HepG2 (cell line): ENCODE results near the gene CHST11. TPM values are rescaled to one million over a fixed set of nuclear protein-coding genes. Genes with fewer than 3 reads are reported as not detected.

Source experiments
- ATAC-seq: fragments of 200-7000 bp; cut with Tn5 transposase; 3 replicates; pipeline ENCODE4 v1.9.1; 2020; ENCODE audit warnings: mild to moderate bottlenecking, moderate library complexity
- BruUV-seq: library from RNA; stranded (reverse); fragments of 400-500 nt; replicated peaks from 2 replicates; lab custom pipeline; 2021; lab: Mats Ljungman, UMichigan
- CTCF ChIA-PET: fragments of 300-600 bp; formaldehyde crosslinking; extraction: SDS; loops from one replicate; lab custom pipeline; 2021; ENCODE audit warnings: low total read pairs, inconsistent platforms, low intra/inter-chr PET ratio; lab: Yijun Ruan, JAX
- POLR2A ChIA-PET: fragments of 350-600 bp; sonication (Branson Sonifier 250); formaldehyde crosslinking; loops from one replicate; lab custom pipeline; 2020; ENCODE audit warnings: antibody characterized with exemption, inconsistent platforms; lab: Yijun Ruan, JAX
- DNase-seq: peaks from one replicate; pipeline ENCODE4 v3.0.0-alpha.2; 2015; ENCODE audit warnings: low spot score
- FAIRE-seq: peaks from 3 replicates; lab custom pipeline; 2011; peaks lifted over from hg19 to GRCh38; lab: Jason Lieb, UNC
- H2AFZ ChIP-seq: one replicate; pipeline ENCODE4 v1.6.1; 2011; ENCODE audit warnings: low read length, inconsistent platforms
- H3K27ac ChIP-seq: fragments of 300-600 bp; 3 replicates; pipeline ENCODE4 v1.8.0; 2011; ENCODE audit warnings: mixed run types, mild to moderate bottlenecking, mixed read lengths, low read length, inconsistent platforms; ENCODE audit not compliant: insufficient read depth; ENCODE audit errors: extremely low read length
- H3K27me3 ChIP-seq, 2 experiments: fragments of 200-600 bp in 1 of 2; 2 replicates in 1 of 2; 3 replicates in 1 of 2; pipeline versions ENCODE4 v1.6.0 to v1.8.0; 2011; ENCODE audit warnings: low read length in 2 of 2, mild to moderate bottlenecking in 2 of 2, moderate library complexity in 2 of 2, inconsistent platforms in 1 of 2; ENCODE audit not compliant: insufficient read depth in 2 of 2, control insufficient read depth in 1 of 2
- H3K36me3 ChIP-seq, 2 experiments: fragments of 200-600 bp in 1 of 2; replicated peaks in 1 of 2; 2 replicates in 1 of 2; 3 replicates in 1 of 2; pipeline versions ENCODE4 v1.5.1 to v1.8.0; 2011; ENCODE audit warnings: low read length in 2 of 2, inconsistent platforms in 1 of 2; ENCODE audit not compliant: insufficient read depth in 2 of 2, control insufficient read depth in 1 of 2
- H3K4me1 ChIP-seq: 2 replicates; pipeline ENCODE4 v1.5.1; 2012; ENCODE audit warnings: low read length, inconsistent platforms; ENCODE audit not compliant: insufficient read depth
- H3K4me2 ChIP-seq: 2 replicates; pipeline ENCODE4 v1.6.0; 2011; ENCODE audit warnings: low read depth, low read length, inconsistent platforms
- H3K4me3 ChIP-seq, 3 experiments: fragments of 200-600 bp in 1 of 3; sonication (generic), shearing (Covaris generic) in 1 of 3; replicated peaks in 1 of 3; 2 replicates each; pipeline ENCODE4 v1.5.1; 2011 to 2016; ENCODE audit warnings: low read length in 3 of 3, inconsistent platforms in 2 of 3, low read depth in 2 of 3, mild to moderate bottlenecking in 2 of 3, control low read depth in 1 of 3, mixed read lengths in 1 of 3; ENCODE audit not compliant: insufficient read depth in 1 of 3
- H3K79me2 ChIP-seq: one replicate; pipeline ENCODE4 v1.6.1; 2011; ENCODE audit warnings: low read length, inconsistent platforms; ENCODE audit not compliant: insufficient read depth
- H3K9ac ChIP-seq: 2 replicates; pipeline ENCODE4 v1.6.0; 2011; ENCODE audit warnings: mild to moderate bottlenecking, low read depth, low read length, inconsistent platforms; ENCODE audit not compliant: insufficient read depth
- H3K9me3 ChIP-seq: 2 replicates; pipeline ENCODE4 v1.5.1; 2012; ENCODE audit warnings: mild to moderate bottlenecking, low read length
- H4K20me1 ChIP-seq: 2 replicates; pipeline ENCODE4 v1.6.0; 2011; ENCODE audit warnings: inconsistent platforms, mild to moderate bottlenecking, low read length, moderate library complexity; ENCODE audit not compliant: insufficient read depth
- EEA1 ChIP-seq: sonication (generic); formaldehyde crosslinking; IDR thresholded peaks from 2 replicates; pipeline ENCODE4 v1.5.1; 2020; ENCODE audit warnings: mild to moderate bottlenecking, missing genetic modification reagents, borderline replicate concordance
- HMG20A ChIP-seq: IDR thresholded peaks from 2 replicates; pipeline ENCODE4 v1.6.1; 2016; ENCODE audit warnings: borderline replicate concordance
- JARID2 ChIP-seq: sonication (generic); formaldehyde crosslinking; IDR thresholded peaks from 2 replicates; pipeline ENCODE4 v1.8.1; 2023; ENCODE audit warnings: missing genetic modification reagents, inconsistent platforms; ENCODE audit not compliant: insufficient replicate concordance
- KDM5A ChIP-seq: fragments of 200-600 bp; sonication (generic); IDR thresholded peaks from 2 replicates; pipeline ENCODE4 v1.7.0; 2018; ENCODE audit warnings: antibody characterized with exemption, mild to moderate bottlenecking, low read length, borderline replicate concordance
- MBNL3 ChIP-seq: fragments of 250-450 bp; sonication (Bioruptor Pico); conservative IDR thresholded peaks from 2 replicates; pipeline ENCODE4 v1.8.0; 2022; ENCODE audit warnings: mild to moderate bottlenecking, inconsistent platforms
- MYC ChIP-seq: sonication (generic); formaldehyde crosslinking; IDR thresholded peaks from 2 replicates; pipeline ENCODE4 v1.9.0; 2021; ENCODE audit warnings: missing genetic modification reagents, borderline replicate concordance
- WIZ ChIP-seq: sonication (generic); formaldehyde crosslinking; IDR thresholded peaks from 2 replicates; pipeline ENCODE4 v1.5.1; 2020; ENCODE audit warnings: mild to moderate bottlenecking, missing genetic modification reagents
- ZNF160 ChIP-seq: sonication (generic); formaldehyde crosslinking; IDR thresholded peaks from 2 replicates; pipeline ENCODE4 v1.8.0; 2022; ENCODE audit warnings: mild to moderate bottlenecking, inconsistent platforms, missing genetic modification reagents
- WGBS: methylation state at CpG from one replicate; pipeline ENCODE4 v1.1.6; 2017; ENCODE audit warnings: low lambda C conversion rate; 5-methylcytosine and 5-hydroxymethylcytosine counted together
- in situ Hi-C: cut with HindIII; loops from 2 replicates; pipeline ENCODE4 v1.10.0; 2017; ENCODE audit warnings: low pct_unique_long_range_greater_than_20kb; ENCODE audit not compliant: extremely low pct_ligation_motif_present
- intact Hi-C: fragments of 100-400 bp; cut with micrococcal nuclease; formaldehyde crosslinking; loops from one replicate; pipeline ENCODE4 v1.10.0; 2022; ENCODE audit not compliant: unreplicated experiment
- polyA plus RNA-seq, 8 experiments: library from polyadenylated mRNA; depleted of rRNA in 3 of 8; stranded (reverse) in 7 of 8; unstranded in 1 of 8; fragments of >200 nt; fragmentation: Illumina TruSeq in 4 of 8; extraction: Trizol in 4 of 8; gene quantifications; 2 replicates each; pipeline versions ENCODE4 v1.2.1 to v1.2.3, GENCODE V29; 2011 to 2016; ENCODE audit warnings: low read depth in 4 of 8, missing spikeins in 1 of 8, mixed read lengths in 1 of 8; ENCODE audit not compliant: insufficient read depth in 1 of 8
- total RNA-seq, 5 experiments: library from RNA; depleted of rRNA; stranded (reverse); fragments of >200 nt; fragmentation: Illumina TruSeq; extraction: Trizol; gene quantifications; 2 replicates each; pipeline ENCODE4 v1.2.3, GENCODE V29; 2016; ENCODE audit warnings: low read depth in 1 of 5
- TF ChIP-seq, protein P1 (sequence below): sonication (generic); formaldehyde crosslinking; IDR thresholded peaks from 2 replicates; pipeline ENCODE4 v1.4.0; 2020; ENCODE audit warnings: mild to moderate bottlenecking, missing genetic modification reagents, borderline replicate concordance
- TF ChIP-seq, protein P2 (sequence below): sonication (generic); IDR thresholded peaks from 2 replicates; pipeline ENCODE4 v1.6.1; 2016; ENCODE audit warnings: low read depth, borderline replicate concordance
- TF ChIP-seq, protein P3 (sequence below), 2 experiments: sonication (generic) in 1 of 2; formaldehyde crosslinking in 1 of 2; IDR thresholded peaks; 2 replicates each; pipeline versions ENCODE4 v1.6.1 to v1.9.0; 2014 to 2022; ENCODE audit warnings: antibody characterized with exemption in 1 of 2, borderline replicate concordance in 1 of 2, inconsistent platforms in 1 of 2, low read depth in 1 of 2, missing genetic modification reagents in 1 of 2

The CHST11 gene
- total and polyA plus RNA-seq, 2 of the 13 experiments (the other 11 are each of a cell fraction or from before 2014, with no cell fraction given): 0.15 TPM; not detected in 1

DNA sequence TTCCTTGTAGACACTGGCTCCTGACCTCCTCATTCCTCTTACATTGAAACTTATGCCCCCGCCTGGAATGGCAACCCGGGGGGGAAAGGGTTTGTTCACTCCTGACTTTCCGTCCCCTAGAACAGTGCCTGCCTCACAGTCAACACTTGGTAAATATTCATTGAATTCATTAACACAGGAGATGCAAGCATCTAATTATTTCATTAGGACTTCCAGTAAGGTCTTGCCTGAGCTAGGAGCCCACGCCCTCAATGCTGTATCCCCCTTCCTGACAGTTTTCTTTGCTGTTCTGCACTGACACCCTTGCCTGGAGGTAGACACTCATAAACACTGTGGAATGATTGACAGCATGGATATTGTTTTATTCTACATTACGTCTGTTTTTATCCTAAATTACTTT lies 49.3 kb upstream of the CHST11 start:
- BruUV-seq: no TSS peak
- CTCF ChIA-PET: no interaction called here

More for the DNA sequence above, 49.3 kb upstream of the CHST11 start:
- H3K4me1 ChIP-seq: peaks cover 5% of the 10 kb centered on the region; the same call in 1 of the 2 replicates
- no peak for FAIRE-seq
- TF ChIP-seq, protein P1, sequence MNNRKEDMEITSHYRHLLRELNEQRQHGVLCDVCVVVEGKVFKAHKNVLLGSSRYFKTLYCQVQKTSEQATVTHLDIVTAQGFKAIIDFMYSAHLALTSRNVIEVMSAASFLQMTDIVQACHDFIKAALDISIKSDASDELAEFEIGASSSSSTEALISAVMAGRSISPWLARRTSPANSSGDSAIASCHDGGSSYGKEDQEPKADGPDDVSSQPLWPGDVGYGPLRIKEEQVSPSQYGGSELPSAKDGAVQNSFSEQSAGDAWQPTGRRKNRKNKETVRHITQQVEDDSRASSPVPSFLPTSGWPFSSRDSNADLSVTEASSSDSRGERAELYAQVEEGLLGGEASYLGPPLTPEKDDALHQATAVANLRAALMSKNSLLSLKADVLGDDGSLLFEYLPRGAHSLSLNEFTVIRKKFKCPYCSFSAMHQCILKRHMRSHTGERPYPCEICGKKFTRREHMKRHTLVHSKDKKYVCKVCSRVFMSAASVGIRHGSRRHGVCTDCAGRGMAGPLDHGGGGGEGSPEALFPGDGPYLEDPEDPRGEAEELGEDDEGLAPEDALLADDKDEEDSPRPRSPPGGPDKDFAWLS: no peak
- TF ChIP-seq JARID2: no peak
- TF ChIP-seq EEA1: no peak
- no peak for TF ChIP-seq KDM5A
- TF ChIP-seq ZNF160 (CRISPR knock-in tag): no peak
- no peak for TF ChIP-seq MBNL3 (CRISPR knock-in tag)
- TF ChIP-seq, protein P2, sequence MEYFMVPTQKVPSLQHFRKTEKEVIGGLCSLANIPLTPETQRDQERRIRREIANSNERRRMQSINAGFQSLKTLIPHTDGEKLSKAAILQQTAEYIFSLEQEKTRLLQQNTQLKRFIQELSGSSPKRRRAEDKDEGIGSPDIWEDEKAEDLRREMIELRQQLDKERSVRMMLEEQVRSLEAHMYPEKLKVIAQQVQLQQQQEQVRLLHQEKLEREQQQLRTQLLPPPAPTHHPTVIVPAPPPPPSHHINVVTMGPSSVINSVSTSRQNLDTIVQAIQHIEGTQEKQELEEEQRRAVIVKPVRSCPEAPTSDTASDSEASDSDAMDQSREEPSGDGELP: no peak
- no peak for TF ChIP-seq MYC (CRISPR knock-in tag)
- TF ChIP-seq HMG20A (CRISPR knock-in tag): no peak
- TF ChIP-seq, protein P3, sequence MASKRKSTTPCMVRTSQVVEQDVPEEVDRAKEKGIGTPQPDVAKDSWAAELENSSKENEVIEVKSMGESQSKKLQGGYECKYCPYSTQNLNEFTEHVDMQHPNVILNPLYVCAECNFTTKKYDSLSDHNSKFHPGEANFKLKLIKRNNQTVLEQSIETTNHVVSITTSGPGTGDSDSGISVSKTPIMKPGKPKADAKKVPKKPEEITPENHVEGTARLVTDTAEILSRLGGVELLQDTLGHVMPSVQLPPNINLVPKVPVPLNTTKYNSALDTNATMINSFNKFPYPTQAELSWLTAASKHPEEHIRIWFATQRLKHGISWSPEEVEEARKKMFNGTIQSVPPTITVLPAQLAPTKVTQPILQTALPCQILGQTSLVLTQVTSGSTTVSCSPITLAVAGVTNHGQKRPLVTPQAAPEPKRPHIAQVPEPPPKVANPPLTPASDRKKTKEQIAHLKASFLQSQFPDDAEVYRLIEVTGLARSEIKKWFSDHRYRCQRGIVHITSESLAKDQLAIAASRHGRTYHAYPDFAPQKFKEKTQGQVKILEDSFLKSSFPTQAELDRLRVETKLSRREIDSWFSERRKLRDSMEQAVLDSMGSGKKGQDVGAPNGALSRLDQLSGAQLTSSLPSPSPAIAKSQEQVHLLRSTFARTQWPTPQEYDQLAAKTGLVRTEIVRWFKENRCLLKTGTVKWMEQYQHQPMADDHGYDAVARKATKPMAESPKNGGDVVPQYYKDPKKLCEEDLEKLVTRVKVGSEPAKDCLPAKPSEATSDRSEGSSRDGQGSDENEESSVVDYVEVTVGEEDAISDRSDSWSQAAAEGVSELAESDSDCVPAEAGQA (IDR thresholded peaks at IDR 0.05; ENCODE audit: low read depth): no peak
- TF ChIP-seq, protein P3 (CRISPR knock-in tag; IDR thresholded peaks at IDR 0.05; ENCODE audit: borderline replicate concordance): no peak
- no peak for TF ChIP-seq WIZ
- WGBS: 6% methylated on average over 5 of the region's 5 CpGs
- H3K9me3 ChIP-seq: no peaks in the 10 kb centered on the region
- H3K4me3 ChIP-seq: no peak overlapping the region
- no peaks in the 10 kb centered on the region for H4K20me1 ChIP-seq
- DNase-seq: no peak
- intact Hi-C loops: no loop called here
- no peaks in the 10 kb centered on the region for H3K36me3 ChIP-seq
- H2AFZ ChIP-seq: no peak overlapping the region
- H3K4me2 ChIP-seq: no peak overlapping the region
- H3K9ac ChIP-seq: no peak overlapping the region
- peaks cover 0 to 2% of the 10 kb centered on the region in 2 experiments; a peak in 1 of 5 replicates for H3K27me3 ChIP-seq
- in situ Hi-C loops: no loop called here
- no peaks in the 10 kb centered on the region for H3K79me2 ChIP-seq
- H3K27ac ChIP-seq: no peak overlapping the region
- no peak for ATAC-seq
- POLR2A ChIA-PET: no interaction called here
